Mesenchymal stem cell (in vitro differentiated cells and primary cell): ENCODE results near the gene LILRA1.

Source experiments
- DNase-seq: peaks from one replicate; pipeline ENCODE4 v3.0.0-alpha.2; 2013
- H2AFZ ChIP-seq: one replicate; pipeline ENCODE4 v1.6.1; 2013; ENCODE audit warnings: low read depth, mild to moderate bottlenecking, control low read depth, inconsistent platforms, low read length, moderate library complexity
- H2AK5ac ChIP-seq: 2 replicates; pipeline ENCODE4 v1.6.1; 2013; ENCODE audit warnings: low read length, moderate library complexity, mild to moderate bottlenecking, inconsistent platforms; ENCODE audit not compliant: severe bottlenecking
- H2BK120ac ChIP-seq: one replicate; pipeline ENCODE4 v1.6.1; 2013; ENCODE audit warnings: low read depth, mild to moderate bottlenecking, inconsistent platforms, low read length, moderate library complexity
- H2BK12ac ChIP-seq, 2 experiments: one replicate each; pipeline ENCODE4 v1.6.1; 2013; ENCODE audit warnings: inconsistent platforms in 2 of 2, low read length in 2 of 2, mild to moderate bottlenecking in 2 of 2, moderate library complexity in 2 of 2, control low read depth in 1 of 2
- H2BK15ac ChIP-seq: one replicate; pipeline ENCODE4 v1.6.1; 2013; ENCODE audit warnings: mild to moderate bottlenecking, low read depth, inconsistent platforms; ENCODE audit not compliant: poor library complexity, severe bottlenecking
- H2BK5ac ChIP-seq: 2 replicates; pipeline ENCODE4 v1.6.1; 2013; ENCODE audit warnings: low read depth, mild to moderate bottlenecking, low read length, control low read depth, inconsistent platforms; ENCODE audit not compliant: poor library complexity, severe bottlenecking
- H3K14ac ChIP-seq, 2 experiments: one replicate each; pipeline ENCODE4 v1.6.1; 2013; ENCODE audit warnings: inconsistent platforms in 2 of 2, low read length in 2 of 2, control low read depth in 1 of 2, mild to moderate bottlenecking in 1 of 2, moderate library complexity in 1 of 2
- H3K18ac ChIP-seq, 2 experiments: one replicate each; pipeline ENCODE4 v1.6.1; 2013; ENCODE audit warnings: inconsistent platforms in 2 of 2, low read length in 2 of 2, control low read depth in 1 of 2, low read depth in 1 of 2, mild to moderate bottlenecking in 1 of 2
- H3K23ac ChIP-seq, 2 experiments: one replicate each; pipeline ENCODE4 v1.6.1; 2013; ENCODE audit warnings: inconsistent platforms in 2 of 2, low read length in 2 of 2, mild to moderate bottlenecking in 2 of 2, moderate library complexity in 2 of 2, control low read depth in 1 of 2
- H3K27ac ChIP-seq: 2 replicates; pipeline ENCODE4 v1.5.1; 2013; ENCODE audit warnings: mild to moderate bottlenecking, moderate library complexity, low read length, control low read depth, inconsistent platforms; ENCODE audit not compliant: poor library complexity, severe bottlenecking
- H3K27me3 ChIP-seq, 2 experiments: 2 replicates each; pipeline versions ENCODE4 v1.6.1 to v1.7.0; 2013; ENCODE audit warnings: low read length in 2 of 2, mild to moderate bottlenecking in 2 of 2, moderate library complexity in 2 of 2, control low read depth in 1 of 2, inconsistent platforms in 1 of 2; ENCODE audit not compliant: control insufficient read depth in 1 of 2, insufficient read depth in 1 of 2
- H3K36me3 ChIP-seq, 2 experiments: 2 replicates each; pipeline versions ENCODE4 v1.6.1 to v1.7.0; 2013; ENCODE audit warnings: low read length in 2 of 2, control low read depth in 1 of 2, inconsistent platforms in 1 of 2, low read depth in 1 of 2, mild to moderate bottlenecking in 1 of 2; ENCODE audit not compliant: insufficient read depth in 2 of 2, control insufficient read depth in 1 of 2
- H3K4ac ChIP-seq, 2 experiments: one replicate each; pipeline ENCODE4 v1.6.1; 2013; ENCODE audit warnings: inconsistent platforms in 2 of 2, low read length in 2 of 2, mild to moderate bottlenecking in 2 of 2, moderate library complexity in 2 of 2, control low read depth in 1 of 2, low read depth in 1 of 2
- H3K4me1 ChIP-seq: 2 replicates; pipeline ENCODE4 v1.6.1; 2013; ENCODE audit warnings: low read depth, low read length, control low read depth; ENCODE audit not compliant: control insufficient read depth, insufficient read depth
- H3K4me2 ChIP-seq: 2 replicates; pipeline ENCODE4 v1.6.1; 2013; ENCODE audit warnings: low read length, mild to moderate bottlenecking, inconsistent platforms; ENCODE audit not compliant: poor library complexity, severe bottlenecking
- H3K4me3 ChIP-seq, 2 experiments: 2 replicates each; pipeline versions ENCODE4 v1.5.1 to v1.7.0; 2013; ENCODE audit warnings: low read length in 2 of 2, mild to moderate bottlenecking in 2 of 2, control low read depth in 1 of 2, low read depth in 1 of 2; ENCODE audit not compliant: insufficient read depth in 1 of 2
- H3K79me1 ChIP-seq: replicated peaks from 2 replicates; pipeline ENCODE4 v1.6.1; 2013; ENCODE audit warnings: mild to moderate bottlenecking, control low read depth, low read length, inconsistent platforms; ENCODE audit not compliant: poor library complexity, severe bottlenecking
- H3K9ac ChIP-seq: 2 replicates; pipeline ENCODE4 v1.7.0; 2013; ENCODE audit warnings: mild to moderate bottlenecking, low read length, moderate library complexity
- H3K9me3 ChIP-seq: 2 replicates; pipeline ENCODE4 v1.7.0; 2013; ENCODE audit warnings: mild to moderate bottlenecking, low read length; ENCODE audit not compliant: control insufficient read depth
- H4K8ac ChIP-seq: one replicate; pipeline ENCODE4 v1.6.1; 2013; ENCODE audit warnings: inconsistent platforms, mild to moderate bottlenecking, low read length, moderate library complexity
- H4K91ac ChIP-seq: one replicate; pipeline ENCODE4 v1.6.1; 2013; ENCODE audit warnings: mild to moderate bottlenecking, low read length, inconsistent platforms
- WGBS: methylation state at CpG from one replicate; pipeline ENCODE4 v1.1.7; 2013; ENCODE audit warnings: mixed read lengths; 5-methylcytosine and 5-hydroxymethylcytosine counted together

LILRA1 gene

GRCh38 chr19:54556194-54556593 lies 37.2 kb upstream of the LILRA1 start:
- DNase-seq, result no peak

GRCh38 chr19:54558339-54558738 lies 35.1 kb upstream of the LILRA1 start:
- Histone ChIP-seq H3K4me1 (no peaks in the 10 kb centered on the region), H2BK120ac (no peak overlapping the region), H2BK12ac (no peak overlapping the region), H3K79me1 (no peaks in the 10 kb centered on the region), H3K23ac (no peak overlapping the region), H2AK5ac (no peak overlapping the region), H3K4ac (no peak overlapping the region), H3K4me2 (no peak overlapping the region), H3K27me3 (no peaks in the 10 kb centered on the region), H2AFZ (no peak overlapping the region), H4K8ac (no peak overlapping the region), H4K91ac (no peak overlapping the region), H3K9me3 (no peaks in the 10 kb centered on the region), H3K36me3 (no peaks in the 10 kb centered on the region), H3K18ac (no peak overlapping the region), H3K27ac (no peak overlapping the region), H2BK15ac (no peak overlapping the region), H3K9ac (no peak overlapping the region), H2BK5ac (no peak overlapping the region), H3K4me3 (no peak overlapping the region), H3K14ac (no peak overlapping the region)
- 72% methylated on average over 3 of the region's 3 CpGs for WGBS
- DNase-seq, result no peak

More at GRCh38 chr19:54556194-54556593, 37.2 kb upstream of the LILRA1 start:
- no peak overlapping the region for H3K4me2 ChIP-seq
- no peak overlapping the region for H4K91ac ChIP-seq
- H2AK5ac ChIP-seq, result no peak overlapping the region
- no peaks in the 10 kb centered on the region for H3K27me3 ChIP-seq
- no peak overlapping the region for H3K4me3 ChIP-seq
- H4K8ac ChIP-seq, result no peak overlapping the region
- no peak overlapping the region for H3K18ac ChIP-seq
- no peak overlapping the region for H2BK15ac ChIP-seq
- H2AFZ ChIP-seq, result no peak overlapping the region
- H3K4me1 ChIP-seq, result no peaks in the 10 kb centered on the region
- no peaks in the 10 kb centered on the region for H3K36me3 ChIP-seq
- H3K79me1 ChIP-seq, result no peaks in the 10 kb centered on the region
- no peak overlapping the region for H2BK12ac ChIP-seq
- no peaks in the 10 kb centered on the region for H3K9me3 ChIP-seq
- H3K23ac ChIP-seq, result no peak overlapping the region
- no peak overlapping the region for H3K14ac ChIP-seq
- H3K4ac ChIP-seq, result no peak overlapping the region
- H2BK120ac ChIP-seq, result no peak overlapping the region
- no peak overlapping the region for H3K9ac ChIP-seq
- no CpG with 5 or more reads among the region's 1 CpG for WGBS
- H2BK5ac ChIP-seq, result no peak overlapping the region
- H3K27ac ChIP-seq, result no peak overlapping the region

GRCh38 chr19:54560881-54561385 lies 32.5 kb upstream of the LILRA1 start:
- whole genome bisulfite sequencing, result 73% methylated on average over 5 of the region's 11 CpGs

GRCh38 chr19:54561840-54562239 lies 31.6 kb upstream of the LILRA1 start:
- no peak for DNase-seq
- no peak overlapping the region for H3K23ac ChIP-seq
- H3K4me1 ChIP-seq, result no peaks in the 10 kb centered on the region
- H3K27me3 ChIP-seq, result no peaks in the 10 kb centered on the region
- H2AFZ ChIP-seq, result no peak overlapping the region
- H3K36me3 ChIP-seq, result no peaks in the 10 kb centered on the region
- no peak overlapping the region for H2AK5ac ChIP-seq
- no peak overlapping the region for H4K8ac ChIP-seq
- H2BK120ac ChIP-seq, result no peak overlapping the region
- no peak overlapping the region for H3K27ac ChIP-seq
- 72% methylated on average over 14 of the region's 14 CpGs for WGBS
- H3K9ac ChIP-seq, result no peak overlapping the region
- no peak overlapping the region for H2BK15ac ChIP-seq
- H3K18ac ChIP-seq, result no peak overlapping the region
- H2BK5ac ChIP-seq, result no peak overlapping the region
- no peak overlapping the region for H3K4me2 ChIP-seq
- no peak overlapping the region for H2BK12ac ChIP-seq
- no peak overlapping the region for H3K4ac ChIP-seq
- no peaks in the 10 kb centered on the region for H3K9me3 ChIP-seq
- no peak overlapping the region for H3K14ac ChIP-seq
- H3K79me1 ChIP-seq, result no peaks in the 10 kb centered on the region
- H4K91ac ChIP-seq, result no peak overlapping the region
- H3K4me3 ChIP-seq, result no peak overlapping the region

More at GRCh38 chr19:54560881-54561385, 32.5 kb upstream of the LILRA1 start:
- Histone ChIP-seq H3K9ac (no peak overlapping the region), H3K4me2 (no peak overlapping the region), H2AFZ (no peak overlapping the region), H3K9me3 (no peaks in the 10 kb centered on the region), H3K27me3 (no peaks in the 10 kb centered on the region), H4K91ac (no peak overlapping the region), H2BK15ac (no peak overlapping the region), H3K4ac (no peak overlapping the region), H3K23ac (no peak overlapping the region), H3K79me1 (no peaks in the 10 kb centered on the region), H2BK5ac (no peak overlapping the region), H4K8ac (no peak overlapping the region), H3K4me3 (no peak overlapping the region), H3K27ac (no peak overlapping the region), H2BK12ac (no peak overlapping the region), H3K4me1 (no peaks in the 10 kb centered on the region), H2BK120ac (no peak overlapping the region), H3K18ac (no peak overlapping the region), H2AK5ac (no peak overlapping the region), H3K14ac (no peak overlapping the region), H3K36me3 (no peaks in the 10 kb centered on the region)
- no peak for DNase-seq
